NCI-H2196 treated with DMSO at 0.1 percent for 48 hours (cell line): Measurements from ENCODE around the gene ZNF276.

Experiments used
- DNase-seq: peaks from one replicate; lab custom pipeline; 2025; ENCODE audit not compliant: unreplicated experiment; lab: John Stamatoyannopoulos, UW

The ZNF276 gene

DNA sequence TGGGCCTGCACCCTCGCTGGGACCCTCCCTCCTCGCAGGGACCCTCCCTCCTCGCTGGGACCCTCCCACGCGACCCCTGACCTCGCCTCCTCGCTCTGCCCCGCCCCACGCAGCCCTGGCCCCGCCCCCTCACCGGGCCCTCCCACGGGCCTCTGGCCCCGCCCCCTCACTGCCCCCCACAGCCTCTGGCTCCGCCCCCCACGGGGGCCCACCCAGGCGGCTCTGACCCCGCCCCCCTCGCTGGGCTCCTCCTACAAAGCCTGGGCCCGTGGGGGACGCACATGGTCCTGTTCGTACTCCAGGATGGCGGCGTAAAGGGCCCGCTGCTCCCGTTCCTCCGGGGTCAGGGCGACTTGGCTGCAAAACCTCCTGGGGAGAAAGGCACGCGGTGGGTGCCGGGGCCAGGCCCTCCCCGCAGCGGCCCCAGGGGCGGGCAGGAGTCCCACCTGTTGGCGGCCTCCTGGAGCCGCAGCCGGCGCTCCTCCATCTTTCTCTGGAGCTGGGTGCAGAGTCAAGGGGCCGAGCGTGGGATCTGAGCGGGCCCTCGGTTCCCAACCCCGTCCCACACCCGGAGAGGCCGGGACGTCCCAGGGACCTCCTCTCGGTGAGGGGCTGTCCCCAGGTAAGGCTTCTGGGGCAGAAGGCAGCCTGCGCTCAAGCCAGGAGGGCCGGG lies 9.6 kb upstream of the ZNF276 start:
- DNase-seq: no peak

- DNase-seq: no peak
Observed at GRCh38 chr16:89712274-89712781, 9.0 kb upstream of the ZNF276 start.

DNA sequence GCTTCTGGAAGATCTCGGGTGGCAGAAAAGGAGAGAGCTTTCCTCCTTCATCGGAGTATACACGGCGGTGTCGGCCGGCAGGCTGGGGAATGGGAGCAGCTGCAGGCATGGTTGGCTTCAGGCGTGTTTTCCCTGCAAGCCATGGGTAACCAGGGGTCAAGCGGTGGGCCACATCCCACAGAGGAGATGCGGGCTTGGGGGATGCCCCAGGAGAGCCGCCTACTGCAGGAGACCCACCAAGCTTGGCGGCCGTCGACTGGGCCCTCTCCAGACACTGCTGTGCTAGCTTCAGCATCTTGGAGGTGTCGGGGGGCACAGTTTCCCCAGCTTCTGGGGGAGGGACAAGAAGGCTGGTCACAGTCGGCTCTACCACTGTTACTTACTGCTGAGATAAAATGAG lies 4.8 kb upstream of the ZNF276 start:
- no peak for DNase-seq

DNA sequence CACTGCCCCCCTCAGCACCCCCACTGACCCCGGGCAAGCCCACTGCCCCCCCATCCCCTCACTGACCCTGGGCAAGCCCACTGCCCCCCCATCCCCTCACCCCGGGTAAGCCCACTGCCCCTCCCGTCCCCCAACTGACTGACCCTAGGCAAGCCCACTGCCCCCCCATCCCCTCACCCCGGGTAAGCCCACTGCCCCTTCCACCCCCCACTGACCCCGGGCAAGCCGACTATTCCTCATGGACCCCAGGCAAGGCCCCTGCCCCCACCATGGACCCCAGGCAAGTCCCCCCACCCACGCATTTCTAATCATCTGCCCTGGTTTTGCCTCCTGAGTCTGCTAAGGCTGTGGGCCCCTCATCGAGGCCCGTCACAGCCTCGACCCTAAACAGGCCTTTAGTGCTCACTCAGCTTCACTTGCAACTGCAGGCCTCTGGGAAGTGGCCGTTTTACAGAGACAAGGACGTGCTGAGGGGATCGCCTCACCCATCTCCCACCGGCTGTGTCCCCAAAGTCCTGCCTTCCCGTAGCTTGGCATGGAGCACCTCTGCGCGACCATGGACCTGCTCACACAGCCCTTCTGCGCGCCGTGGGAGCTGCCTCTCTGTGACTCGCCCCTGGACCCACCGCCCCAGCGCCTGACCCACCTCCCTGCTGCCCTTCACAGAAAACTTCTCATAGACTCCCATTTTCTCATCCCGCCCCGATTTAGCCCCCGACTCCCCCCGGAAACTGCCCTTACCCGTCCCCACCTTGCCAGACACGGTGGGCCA lies 4.2 kb upstream of the ZNF276 start:
- no peak for DNase-seq

- no peak for DNase-seq
Observed at GRCh38 chr16:89717688-89718505, 3.4 kb upstream of the ZNF276 start.

- no peak for DNase-seq
Observed at GRCh38 chr16:89720551-89720812, 855 bp upstream of the ZNF276 start.

DNA sequence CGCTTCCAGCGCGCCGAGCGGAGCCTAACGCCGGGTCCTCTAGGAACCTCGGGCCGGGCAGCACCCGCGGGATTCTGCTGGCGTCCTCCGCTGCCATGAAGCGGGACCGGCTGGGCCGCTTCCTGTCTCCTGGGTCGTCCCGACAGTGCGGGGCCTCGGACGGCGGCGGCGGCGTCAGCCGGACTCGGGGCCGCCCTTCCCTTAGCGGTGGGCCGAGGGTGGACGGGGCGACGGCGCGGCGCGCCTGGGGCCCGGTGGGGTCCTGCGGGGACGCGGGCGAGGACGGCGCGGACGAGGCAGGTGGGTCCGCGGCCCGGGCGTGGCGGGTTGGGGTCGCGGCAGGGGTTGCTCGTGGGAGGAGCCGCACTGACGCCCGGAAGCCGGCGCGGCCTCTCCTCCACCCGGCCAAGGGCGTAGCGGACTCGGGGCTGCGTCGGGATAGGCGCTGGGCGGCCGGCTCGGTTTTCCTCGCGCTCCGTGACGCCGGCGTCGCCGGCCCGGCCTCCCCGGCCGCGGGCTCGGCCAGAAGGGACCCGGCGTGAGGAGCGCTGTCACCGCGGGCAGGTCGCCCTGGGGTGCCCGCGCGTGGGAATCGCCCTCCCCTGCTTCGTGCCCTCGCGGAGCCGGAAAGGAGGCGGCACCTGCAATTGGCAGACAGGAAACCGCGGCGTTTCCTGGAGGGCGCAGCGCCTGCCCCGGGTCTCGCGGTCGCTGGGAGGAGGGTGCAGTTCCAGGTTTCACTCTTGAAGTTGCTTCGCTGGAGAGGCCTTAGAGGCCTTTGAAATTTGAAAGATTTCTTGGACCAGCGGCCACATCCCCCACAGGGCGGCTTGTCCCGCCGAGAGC lies 432 bp downstream of the ZNF276 start:
- DNase-seq: no peak

DNA sequence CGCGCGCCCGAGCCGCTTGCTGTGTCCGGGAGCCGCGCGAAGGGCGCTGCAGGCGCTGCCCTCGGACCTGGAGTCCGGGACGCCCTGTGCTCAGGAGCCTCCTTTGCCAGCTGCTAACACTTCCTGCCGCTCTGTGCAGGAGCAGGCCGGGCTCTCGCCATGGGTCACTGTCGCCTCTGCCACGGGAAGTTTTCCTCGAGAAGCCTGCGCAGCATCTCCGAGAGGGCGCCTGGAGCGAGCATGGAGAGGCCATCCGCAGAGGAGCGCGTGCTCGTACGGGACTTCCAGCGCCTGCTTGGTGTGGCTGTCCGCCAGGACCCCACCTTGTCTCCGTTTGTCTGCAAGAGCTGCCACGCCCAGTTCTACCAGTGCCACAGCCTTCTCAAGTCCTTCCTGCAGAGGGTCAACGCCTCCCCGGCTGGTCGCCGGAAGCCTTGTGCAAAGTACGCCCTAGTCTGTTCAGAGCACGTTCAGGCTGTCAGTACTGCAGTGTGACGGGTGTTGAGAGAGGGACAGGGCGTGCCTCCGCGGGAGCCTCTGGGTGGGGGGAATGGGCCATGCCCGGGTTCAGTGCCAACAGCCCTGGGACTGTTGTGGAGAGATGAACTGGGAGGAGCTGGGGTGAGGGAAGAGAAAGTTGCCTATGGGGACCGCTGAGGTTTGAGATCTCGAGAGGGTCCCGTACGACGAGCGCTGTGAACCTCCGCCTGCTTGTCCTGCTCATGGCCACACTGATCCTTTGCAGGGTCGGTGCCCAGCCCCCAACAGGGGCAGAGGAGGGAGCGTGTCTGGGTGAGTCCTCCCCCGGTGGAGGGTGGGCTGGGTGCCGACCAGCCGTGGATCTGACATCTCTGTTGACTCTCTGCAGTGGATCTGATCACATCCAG lies 1.3 kb downstream of the ZNF276 start:
- no peak for DNase-seq

DNA sequence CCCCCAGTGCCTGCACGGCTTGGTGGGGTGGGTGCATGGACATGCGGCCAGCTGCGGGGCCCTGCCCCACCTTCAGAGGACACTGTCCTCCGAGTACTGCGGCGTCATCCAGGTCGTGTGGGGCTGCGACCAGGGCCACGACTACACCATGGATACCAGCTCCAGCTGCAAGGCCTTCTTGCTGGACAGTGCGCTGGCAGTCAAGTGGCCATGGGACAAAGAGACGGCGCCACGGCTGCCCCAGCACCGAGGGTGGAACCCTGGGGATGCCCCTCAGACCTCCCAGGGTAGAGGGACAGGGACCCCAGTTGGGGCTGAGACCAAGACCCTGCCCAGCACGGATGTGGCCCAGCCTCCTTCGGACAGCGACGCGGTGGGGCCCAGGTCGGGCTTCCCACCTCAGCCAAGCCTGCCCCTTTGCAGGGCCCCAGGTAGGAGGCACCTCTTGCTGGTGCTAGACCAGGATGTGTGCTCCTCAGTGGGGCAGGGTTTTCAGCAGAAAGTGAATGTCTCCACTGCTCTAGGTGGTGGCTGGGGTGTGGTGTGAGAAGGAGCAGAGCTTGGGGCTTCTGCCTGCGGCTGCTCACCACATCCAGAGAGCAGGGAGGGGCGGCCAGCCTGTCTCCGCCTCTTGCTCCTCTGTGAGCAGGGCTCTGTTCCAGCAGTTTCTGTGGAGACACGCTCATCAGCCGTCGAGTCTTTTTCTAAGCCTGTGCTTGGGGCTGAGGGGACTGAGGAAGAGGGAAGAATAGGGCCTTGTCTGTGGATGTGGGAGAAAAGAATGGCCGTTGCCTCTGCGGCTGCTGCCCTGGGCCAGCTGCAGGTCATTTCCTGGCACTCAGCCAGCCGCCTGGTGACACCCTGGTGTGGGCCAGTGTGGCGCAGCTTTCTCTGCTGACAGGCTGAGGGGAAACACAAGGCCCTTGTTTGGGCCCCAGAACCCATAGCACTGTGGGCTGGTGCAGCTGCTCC lies 2.2 kb downstream of the ZNF276 start:
- no peak for DNase-seq

DNA sequence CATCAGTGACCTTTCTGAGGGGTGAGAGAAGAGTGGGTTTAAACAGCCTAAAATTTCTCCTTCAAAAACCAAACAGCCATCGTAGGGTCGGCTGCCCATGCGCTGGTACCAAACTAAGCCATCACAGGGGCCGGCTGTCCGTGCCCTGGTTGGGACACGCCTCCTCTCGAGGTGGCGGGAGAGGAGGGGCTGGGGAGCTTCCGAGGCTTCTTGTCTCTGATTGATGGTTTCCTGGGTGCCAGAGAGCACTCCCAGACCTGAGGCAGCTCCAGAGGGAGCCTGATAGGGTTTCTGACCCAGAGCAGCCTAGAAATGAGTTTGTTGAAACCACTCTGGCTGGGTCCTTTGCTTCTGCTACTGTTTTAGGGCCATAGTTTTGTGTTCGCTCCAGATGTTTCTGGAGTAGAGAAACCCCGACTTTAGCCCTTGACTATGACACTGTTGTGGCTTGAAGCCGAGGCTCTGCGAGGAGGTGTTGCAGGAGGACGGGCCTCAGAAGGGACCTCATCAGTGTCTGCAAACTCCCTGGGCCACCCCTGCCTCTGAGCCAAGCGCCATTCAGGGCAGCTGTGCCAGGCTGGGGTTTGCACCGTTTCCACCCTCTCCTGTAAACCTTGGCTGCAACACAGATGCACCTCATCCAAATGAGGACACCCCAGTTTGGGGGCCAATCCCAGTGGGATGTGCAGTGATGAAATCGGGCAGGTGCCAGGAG lies 6.2 kb downstream of the ZNF276 start:
- DNase-seq: no peak

- DNase-seq: no peak
Observed at GRCh38 chr16:89729293-89729692, 8.0 kb downstream of the ZNF276 start.

DNA sequence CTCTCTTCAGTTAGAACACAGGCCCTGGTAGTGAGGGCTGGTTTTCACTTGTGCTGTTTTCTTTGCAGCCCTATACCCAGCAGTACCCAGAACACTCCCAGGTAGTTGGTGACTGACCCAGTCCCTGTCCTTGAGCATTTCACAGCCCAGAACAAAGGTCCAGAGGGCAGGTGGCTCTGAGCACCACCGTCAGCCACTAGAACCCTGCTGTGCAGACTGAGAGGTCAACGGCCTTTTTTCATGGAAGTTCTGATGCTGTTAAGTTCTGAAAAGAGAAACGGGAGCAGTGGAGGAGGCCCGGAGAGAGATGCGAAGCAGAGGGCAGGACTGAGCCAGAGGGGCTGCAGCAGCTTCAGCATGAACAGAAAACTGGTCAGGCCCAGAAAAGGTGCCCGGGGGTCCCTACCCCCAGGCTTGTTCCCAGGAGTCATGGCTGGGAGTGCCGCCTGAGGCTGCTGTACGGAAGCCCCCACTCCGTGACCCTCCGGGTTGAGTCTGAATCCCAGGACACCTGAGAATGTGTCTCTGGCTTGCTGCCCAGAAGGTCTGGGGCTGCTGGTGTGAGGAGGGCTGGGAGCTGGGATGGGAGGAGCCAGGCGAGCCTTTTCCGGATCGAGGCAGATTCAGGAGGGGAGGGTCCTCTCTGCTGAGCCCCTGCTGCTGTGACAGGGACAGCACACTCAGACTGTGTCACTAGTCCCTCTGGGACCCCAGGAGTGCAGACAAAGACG lies 8.7 kb downstream of the ZNF276 start:
- no peak for DNase-seq

- DNase-seq: no peak
Observed at GRCh38 chr16:89730610-89731234, 9.4 kb downstream of the ZNF276 start.

DNA sequence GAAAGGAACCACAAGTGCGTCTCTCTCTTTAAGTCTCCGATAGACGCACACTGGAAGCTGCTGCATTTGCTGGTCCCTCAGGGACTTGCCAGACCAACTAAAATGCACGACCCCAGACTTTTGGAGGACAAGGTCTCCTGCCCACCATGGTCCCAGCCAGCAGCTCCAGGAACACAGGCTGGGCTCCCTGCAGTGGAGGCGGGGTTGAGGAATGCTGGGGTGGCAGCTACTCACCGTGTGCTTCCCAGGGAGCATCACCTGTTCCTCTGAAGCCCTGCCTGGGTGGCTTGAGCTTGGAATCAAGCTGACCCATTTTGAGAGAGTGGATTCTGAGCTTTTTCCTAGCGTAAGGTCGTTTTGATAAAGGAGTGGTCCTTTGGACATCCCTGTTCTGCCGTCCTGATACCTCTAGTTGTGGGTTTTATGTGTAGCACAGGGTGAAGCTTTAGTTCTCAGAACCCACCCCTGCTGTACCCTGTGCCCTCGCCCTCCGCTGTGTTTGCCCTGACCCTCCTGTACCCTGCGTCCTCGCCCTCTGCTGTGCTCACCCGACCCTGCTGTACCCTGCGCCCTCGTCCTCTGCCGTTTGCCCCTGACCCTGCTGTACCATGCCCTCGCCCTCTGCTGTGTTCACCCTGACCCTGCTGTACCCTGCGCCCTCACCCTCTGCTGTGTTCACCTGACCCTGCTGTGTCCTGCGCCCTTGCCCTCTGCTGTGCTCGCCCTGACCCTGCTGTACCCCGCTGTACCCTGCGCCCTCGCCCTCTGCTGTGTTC lies 11.0 kb downstream of the ZNF276 start:
- DNase-seq: no peak

DNA sequence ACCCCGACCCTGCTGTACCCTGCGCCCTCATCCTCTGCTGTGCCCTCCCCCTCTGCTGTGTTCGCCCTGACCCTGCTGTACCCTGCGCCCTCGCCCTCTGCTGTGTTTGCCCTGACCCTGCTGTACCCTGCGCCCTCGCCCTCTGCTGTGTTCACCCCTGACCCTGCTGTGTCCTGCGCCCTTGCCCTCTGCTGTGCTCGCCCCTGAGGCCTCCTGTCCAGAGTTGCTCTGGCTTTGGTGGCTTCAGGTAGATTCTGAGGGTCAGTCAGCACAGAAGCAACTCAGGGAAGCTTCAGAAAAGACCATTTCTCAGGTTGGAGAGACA lies 11.5 kb downstream of the ZNF276 start:
- DNase-seq: no peak

DNA sequence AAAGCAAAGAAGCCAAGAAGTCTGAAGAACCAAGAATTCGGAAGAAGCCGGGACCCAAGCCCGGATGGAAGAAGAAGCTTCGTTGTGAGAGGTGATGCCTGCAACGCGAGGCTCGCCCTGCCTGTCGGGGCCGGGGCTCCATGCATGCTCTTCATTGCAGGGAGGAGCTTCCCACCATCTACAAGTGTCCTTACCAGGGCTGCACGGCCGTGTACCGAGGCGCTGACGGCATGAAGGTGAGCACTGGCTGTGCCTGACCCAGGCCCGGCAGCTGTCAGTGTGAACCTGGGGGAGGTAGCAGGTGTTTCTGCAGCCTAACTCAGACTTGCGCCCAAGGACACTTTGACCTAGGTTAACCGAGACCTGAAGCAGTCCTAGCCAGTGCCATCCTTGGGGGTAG lies 12.0 kb downstream of the ZNF276 start:
- DNase-seq: no peak

DNA sequence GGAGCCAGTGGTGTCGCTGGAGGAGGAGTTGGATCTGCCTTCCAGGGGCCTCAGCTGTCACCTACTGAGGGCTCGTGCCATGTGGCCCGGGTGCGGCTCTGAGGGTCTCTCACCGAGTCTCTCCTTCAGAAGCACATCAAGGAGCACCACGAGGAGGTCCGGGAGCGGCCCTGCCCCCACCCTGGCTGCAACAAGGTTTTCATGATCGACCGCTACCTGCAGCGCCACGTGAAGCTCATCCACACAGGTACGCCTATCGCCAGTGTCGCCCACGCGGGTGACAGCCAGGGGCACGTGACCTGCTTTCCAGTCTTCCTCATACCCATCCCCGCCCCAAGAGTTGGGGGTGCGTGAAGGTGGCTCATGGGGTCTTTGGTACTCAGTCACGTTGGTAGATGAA lies 12.5 kb downstream of the ZNF276 start:
- no peak for DNase-seq
